AG20443 (cell line): ENCODE results near the gene FOXO1.
A peak's percentile ranks its signal among the peaks of the same experiment; 100 is the strongest.

Experiments
- DNase-seq: peaks from one replicate; pipeline ENCODE4 v3.0.0; 2012; ENCODE audit warnings: low spot score, mixed read lengths

The FOXO1 gene

GRCh38 chr13:40576369-40576768 is 90.1 kb downstream of the FOXO1 start:
- DNase-seq, result no peak

- DNase-seq, result no peak
These were observed 93.5 kb downstream of the FOXO1 start for GRCh38 chr13:40572961-40573360.

- DNase-seq, result no peak
These were observed 95.0 kb downstream of the FOXO1 start for GRCh38 chr13:40571338-40571963.

GRCh38 chr13:40570930-40571329 is 95.5 kb downstream of the FOXO1 start:
- no peak for DNase-seq

- DNase-seq, result peak; percentile 27
These were observed 97.5 kb downstream of the FOXO1 start for GRCh38 chr13:40569024-40569350.

- DNase-seq, result no peak
These were observed 98.0 kb downstream of the FOXO1 start for GRCh38 chr13:40568246-40569023.

GRCh38 chr13:40566811-40567210 is 99.6 kb downstream of the FOXO1 start:
- DNase-seq, result no peak

GRCh38 chr13:40565282-40566148 is 100.9 kb downstream of the FOXO1 start:
- no peak for DNase-seq

GRCh38 chr13:40564342-40565001 is 102.0 kb downstream of the FOXO1 start:
- DNase-seq, result no peak

- no peak for DNase-seq
These were observed 102.9 kb downstream of the FOXO1 start for GRCh38 chr13:40563350-40564125.

GRCh38 chr13:40562975-40563349 is 103.5 kb downstream of the FOXO1 start:
- no peak for DNase-seq

- no peak for DNase-seq
These were observed 106.5 kb downstream of the FOXO1 start for GRCh38 chr13:40559915-40560314.

- no peak for DNase-seq
These were observed 107.8 kb downstream of the FOXO1 start for GRCh38 chr13:40558656-40559055.

GRCh38 chr13:40556453-40556852 is 110.0 kb downstream of the FOXO1 start:
- DNase-seq, result no peak

- DNase-seq, result no peak
These were observed 113.1 kb downstream of the FOXO1 start for GRCh38 chr13:40553356-40553755.

- DNase-seq, result no peak
These were observed 113.5 kb downstream of the FOXO1 start for GRCh38 chr13:40552895-40553294.

- DNase-seq, result no peak
These were observed 116.3 kb downstream of the FOXO1 start for GRCh38 chr13:40550130-40550529.

GRCh38 chr13:40549500-40550094 is 116.8 kb downstream of the FOXO1 start:
- DNase-seq, result peak; percentile 89

- no peak for DNase-seq
These were observed 118.7 kb downstream of the FOXO1 start for GRCh38 chr13:40547591-40548315.

- DNase-seq, result no peak
These were observed 120.4 kb downstream of the FOXO1 start for GRCh38 chr13:40546047-40546446.
